Stimulated activated naive B cell treated with anti-CD40 and anti-IgM and Interleukin-4, amounts not matched to agents 10 μg/mL and 1 μg/mL and 100 μg/mL, for 72 hours (primary cell): Measurements from ENCODE around the gene MTCH1.

Experiments used
- ATAC-seq, 2 donors: fragments of 150-1000 bp; cut with Tn5 transposase; replicated peaks; 2 replicates each; pipeline ENCODE4 v1.10.0; 2021; ENCODE audit warnings: moderate library complexity in 1 of 2
- DNase-seq: peaks from one replicate; pipeline ENCODE4 v3.0.0; 2021
- H3K27ac Mint-ChIP-seq: one replicate; pipeline ENCODE4 v1.8.0; 2022; ENCODE audit warnings: mild to moderate bottlenecking, mixed read lengths
- H3K27me3 Mint-ChIP-seq, 2 donors: one replicate each; pipeline ENCODE4 v1.8.0; 2022; ENCODE audit warnings: mixed read lengths in 2 of 2
- H3K36me3 Mint-ChIP-seq, 2 donors: one replicate each; pipeline ENCODE4 v1.8.0; 2022; ENCODE audit warnings: mixed read lengths in 2 of 2, mild to moderate bottlenecking in 1 of 2
- H3K4me1 Mint-ChIP-seq, 2 donors: one replicate each; pipeline ENCODE4 v1.8.0; 2022; ENCODE audit warnings: mixed read lengths in 2 of 2, mild to moderate bottlenecking in 1 of 2
- H3K4me3 Mint-ChIP-seq, 2 donors: one replicate each; pipeline ENCODE4 v1.8.0; 2022; ENCODE audit warnings: mild to moderate bottlenecking in 2 of 2, mixed read lengths in 2 of 2, moderate library complexity in 1 of 2
- H3K9me3 Mint-ChIP-seq, 2 donors: one replicate each; pipeline ENCODE4 v1.8.0; 2022; ENCODE audit warnings: mixed read lengths in 2 of 2, mild to moderate bottlenecking in 1 of 2

The MTCH1 gene

GRCh38 chr6:36963451-36964290 is 22.3 kb downstream of the MTCH1 start:
- peaks cover 5 to 27% of the 10 kb centered on the region in 2 donors for H3K36me3 Mint-ChIP-seq
- peaks cover 32 to 34% of the 10 kb centered on the region in 2 donors for H3K4me1 Mint-ChIP-seq
- peak; percentile 64 for ATAC-seq
- no peak for DNase-seq
- H3K27me3 Mint-ChIP-seq = peaks cover 0 to 7% of the 10 kb centered on the region in 2 donors
- H3K4me3 Mint-ChIP-seq = no peak overlapping the region
- peak overlapping the region; percentile 92 for H3K27ac Mint-ChIP-seq
- H3K9me3 Mint-ChIP-seq = no peaks in the 10 kb centered on the region

GRCh38 chr6:36962874-36963273 is 23.1 kb downstream of the MTCH1 start:
- ATAC-seq (peak; percentile 81 to 83), DNase-seq (peak; percentile 75)
- H3K27me3 Mint-ChIP-seq = peaks cover 0 to 7% of the 10 kb centered on the region in 2 donors
- no peaks in the 10 kb centered on the region for H3K9me3 Mint-ChIP-seq
- peak overlapping the region; percentile 34 to 59 for H3K4me3 Mint-ChIP-seq
- H3K36me3 Mint-ChIP-seq = peaks cover 2 to 19% of the 10 kb centered on the region in 2 donors
- peak overlapping the region; percentile 92 for H3K27ac Mint-ChIP-seq
- peaks cover 32 to 34% of the 10 kb centered on the region in 2 donors for H3K4me1 Mint-ChIP-seq

GRCh38 chr6:36961441-36962435 is 24.3 kb downstream of the MTCH1 start:
- ATAC-seq (no peak), DNase-seq (no peak)
- peaks cover 0 to 7% of the 10 kb centered on the region in 2 donors for H3K27me3 Mint-ChIP-seq
- H3K9me3 Mint-ChIP-seq = no peaks in the 10 kb centered on the region
- peaks cover 2 to 11% of the 10 kb centered on the region in 2 donors for H3K36me3 Mint-ChIP-seq
- H3K27ac Mint-ChIP-seq = no peak overlapping the region
- no peak overlapping the region for H3K4me3 Mint-ChIP-seq
- peaks cover 32 to 34% of the 10 kb centered on the region in 2 donors for H3K4me1 Mint-ChIP-seq

GRCh38 chr6:36959555-36960250 is 26.3 kb downstream of the MTCH1 start:
- Mint-ChIP-seq H3K27ac (no peak overlapping the region), H3K27me3 (peaks cover 0 to 7% of the 10 kb centered on the region in 2 donors), H3K4me1 (peaks cover 40 to 46% of the 10 kb centered on the region in 2 donors), H3K4me3 (no peak overlapping the region), H3K9me3 (no peaks in the 10 kb centered on the region), H3K36me3 (no peaks in the 10 kb centered on the region)
- DNase-seq (no peak), ATAC-seq (no peak)

- peaks cover 0 to 7% of the 10 kb centered on the region in 2 donors for H3K27me3 Mint-ChIP-seq
- ATAC-seq (no peak), DNase-seq (no peak)
- H3K4me1 Mint-ChIP-seq = peaks cover 42 to 46% of the 10 kb centered on the region in 2 donors
- H3K36me3 Mint-ChIP-seq = no peaks in the 10 kb centered on the region
- H3K4me3 Mint-ChIP-seq = no peak overlapping the region
- H3K27ac Mint-ChIP-seq = peak overlapping the region; percentile 73
- H3K9me3 Mint-ChIP-seq = no peaks in the 10 kb centered on the region
Observed at GRCh38 chr6:36958775-36959554, 27.0 kb downstream of the MTCH1 start.

GRCh38 chr6:36957773-36958271 is 28.2 kb downstream of the MTCH1 start:
- Mint-ChIP-seq H3K4me1 (peaks cover 33 to 41% of the 10 kb centered on the region in 2 donors), H3K9me3 (no peaks in the 10 kb centered on the region), H3K27me3 (peaks cover 0 to 7% of the 10 kb centered on the region in 2 donors), H3K27ac (no peak overlapping the region), H3K4me3 (no peak overlapping the region), H3K36me3 (no peaks in the 10 kb centered on the region)
- DNase-seq (no peak), ATAC-seq (no peak)

- DNase-seq = no peak
- peaks cover 28 to 29% of the 10 kb centered on the region in 2 donors for H3K4me1 Mint-ChIP-seq
- no peaks in the 10 kb centered on the region for H3K36me3 Mint-ChIP-seq
- H3K27me3 Mint-ChIP-seq = peaks cover 0 to 3% of the 10 kb centered on the region in 2 donors
- H3K9me3 Mint-ChIP-seq = no peaks in the 10 kb centered on the region
- no peak overlapping the region for H3K27ac Mint-ChIP-seq
- ATAC-seq = no peak
- H3K4me3 Mint-ChIP-seq = no peak overlapping the region
Observed at GRCh38 chr6:36956446-36956820, 29.6 kb downstream of the MTCH1 start.

- no peaks in the 10 kb centered on the region for H3K36me3 Mint-ChIP-seq
- no peak overlapping the region for H3K4me3 Mint-ChIP-seq
- no peak overlapping the region for H3K27ac Mint-ChIP-seq
- H3K27me3 Mint-ChIP-seq = no peaks in the 10 kb centered on the region
- DNase-seq (no peak), ATAC-seq (peak; percentile 21 to 29)
- H3K9me3 Mint-ChIP-seq = no peaks in the 10 kb centered on the region
- H3K4me1 Mint-ChIP-seq = peaks cover 24 to 29% of the 10 kb centered on the region in 2 donors
Observed at GRCh38 chr6:36955671-36956445, 30.1 kb downstream of the MTCH1 start.

- Mint-ChIP-seq H3K4me3 (no peak overlapping the region), H3K27ac (no peak overlapping the region), H3K9me3 (no peaks in the 10 kb centered on the region), H3K27me3 (no peaks in the 10 kb centered on the region), H3K36me3 (no peaks in the 10 kb centered on the region), H3K4me1 (peaks cover 24 to 29% of the 10 kb centered on the region in 2 donors)
- no peak for DNase-seq
- ATAC-seq = peak; percentile 21 to 33
Observed at GRCh38 chr6:36955136-36955535, 30.9 kb downstream of the MTCH1 start.

- Mint-ChIP-seq H3K9me3 (no peaks in the 10 kb centered on the region), H3K27me3 (no peaks in the 10 kb centered on the region), H3K27ac (no peak within 1 kb of the TSS), H3K4me1 (peaks cover 24 to 29% of the 10 kb centered on the region in 2 donors), H3K36me3 (no peaks in the 10 kb centered on the region), H3K4me3 (peak within 1 kb of the TSS in 1 of 2 donors; percentile 35)
- DNase-seq (no peak), ATAC-seq (peak; percentile 53 to 54)
Observed at GRCh38 chr6:36954262-36954931, 31.6 kb downstream of the MTCH1 start, which contains the start of gene PI16. TSS of gene PI16 (plus strand) at chr6:36954738. CDS start at chr6:36954761, 23 bp downstream.

GRCh38 chr6:36953931-36954261 is 32.1 kb downstream of the MTCH1 start:
- ATAC-seq = no peak
- H3K4me3 Mint-ChIP-seq = no peak overlapping the region

GRCh38 chr6:36949636-36950035 is 36.4 kb downstream of the MTCH1 start:
- no peaks in the 10 kb centered on the region for H3K27me3 Mint-ChIP-seq
- peaks cover 16 to 21% of the 10 kb centered on the region in 2 donors for H3K4me1 Mint-ChIP-seq
- no peak for ATAC-seq
- no peak overlapping the region for H3K27ac Mint-ChIP-seq
- no peak for DNase-seq
- H3K4me3 Mint-ChIP-seq = no peak overlapping the region
- no peaks in the 10 kb centered on the region for H3K36me3 Mint-ChIP-seq
- H3K9me3 Mint-ChIP-seq = no peaks in the 10 kb centered on the region

More at GRCh38 chr6:36953931-36954261, 32.1 kb downstream of the MTCH1 start:
- Mint-ChIP-seq H3K4me1 (peaks cover 24 to 29% of the 10 kb centered on the region in 2 donors), H3K9me3 (no peaks in the 10 kb centered on the region), H3K27me3 (no peaks in the 10 kb centered on the region), H3K27ac (no peak overlapping the region), H3K36me3 (no peaks in the 10 kb centered on the region)
- no peak for DNase-seq
